A549 (cell line): Measurements from ENCODE around the gene ATP10B. TPM values are rescaled to one million over a fixed set of nuclear protein-coding genes. Genes with fewer than 3 reads are reported as not detected.

Experiments
- ATAC-seq, 2 experiments: fragments of 200-7000 bp in 1 of 2; fragments of >200 bp in 1 of 2; cut with Nextera tagmentation in 1 of 2; cut with Tn5 transposase in 1 of 2; 3 replicates each; pipeline versions ENCODE4 v1.8.0 to v1.9.1; 2018 to 2020; ENCODE audit warnings: mild to moderate bottlenecking in 1 of 2, moderate library complexity in 1 of 2
- CTCF ChIA-PET: fragments of 300-600 bp; sonication (Branson Sonifier 250); formaldehyde crosslinking; extraction: SDS; loops from one replicate; lab custom pipeline; 2021; ENCODE audit warnings: antibody characterized with exemption, inconsistent platforms; lab: Yijun Ruan, JAX
- POLR2A ChIA-PET: fragments of 350-600 bp; formaldehyde crosslinking; extraction: SDS; loops from one replicate; lab custom pipeline; 2021; ENCODE audit warnings: antibody characterized with exemption, inconsistent platforms; lab: Yijun Ruan, JAX
- DNase-seq, 2 experiments: peaks; one replicate each; pipeline versions ENCODE4 v3.0.0 to v3.0.0-alpha.2; 2011 to 2016; ENCODE audit warnings: low read depth in 1 of 2, low spot score in 1 of 2
- FAIRE-seq: peaks from 2 replicates; lab custom pipeline; 2011; peaks lifted over from hg19 to GRCh38; lab: Jason Lieb, UNC
- H3K27ac ChIP-seq, 2 experiments: fragments of >200 bp; sonication (Bioruptor Twin); formaldehyde crosslinking; 3 replicates each; pipeline ENCODE4 v1.5.1; 2016 to 2017
- H3K4me1 ChIP-seq: fragments of >200 bp; sonication (Bioruptor Twin); formaldehyde crosslinking; 3 replicates; pipeline ENCODE4 v1.6.1; 2016
- H3K4me2 ChIP-seq: fragments of >200 bp; sonication (Bioruptor Twin); formaldehyde crosslinking; 3 replicates; pipeline ENCODE4 v1.6.1; 2016
- H3K4me3 ChIP-seq: fragments of >200 bp; sonication (Bioruptor Twin); formaldehyde crosslinking; 3 replicates; pipeline ENCODE4 v1.5.1; 2016
- H3K9me3 ChIP-seq: fragments of >200 bp; sonication (Bioruptor Twin); formaldehyde crosslinking; 3 replicates; pipeline ENCODE4 v1.6.1; 2016
- BHLHE40 ChIP-seq: IDR thresholded peaks from 2 replicates; pipeline ENCODE4 v1.6.1; 2012; ENCODE audit warnings: low read depth, low read length, inconsistent platforms
- CBX2 ChIP-seq: fragments of 200-600 bp; sonication (generic); IDR thresholded peaks from 2 replicates; pipeline ENCODE4 v1.6.1; 2016; ENCODE audit warnings: low read depth, mild to moderate bottlenecking, borderline replicate concordance
- CBX8 ChIP-seq: fragments of 200-600 bp; sonication (generic); IDR thresholded peaks from 2 replicates; pipeline ENCODE4 v1.6.1; 2016
- CHD4 ChIP-seq: fragments of 200-600 bp; sonication (generic); IDR thresholded peaks from 2 replicates; pipeline ENCODE4 v1.6.1; 2016; ENCODE audit warnings: antibody characterized with exemption, mild to moderate bottlenecking, borderline replicate concordance
- E2F6 ChIP-seq: IDR thresholded peaks from 2 replicates; pipeline ENCODE4 v1.6.1; 2012; ENCODE audit warnings: low read depth, borderline replicate concordance
- FOSB ChIP-seq: fragments of 250-450 bp; sonication (Bioruptor Pico); IDR thresholded peaks from 2 replicates; pipeline ENCODE4 v1.5.0; 2020; ENCODE audit warnings: mild to moderate bottlenecking, moderate library complexity
- GATA3 ChIP-seq: IDR thresholded peaks from 2 replicates; pipeline ENCODE4 v1.6.1; 2012; ENCODE audit warnings: borderline replicate concordance
- HDAC2 ChIP-seq: fragments of 200-600 bp; sonication (generic); IDR thresholded peaks from 2 replicates; pipeline ENCODE4 v1.6.1; 2016
- HOXA7 ChIP-seq: fragments of 250-450 bp; sonication (Bioruptor Pico); IDR thresholded peaks from 2 replicates; pipeline ENCODE4 v1.5.0; 2020; ENCODE audit warnings: mild to moderate bottlenecking, moderate library complexity
- HOXB5 ChIP-seq: fragments of 250-450 bp; sonication (Bioruptor Pico); IDR thresholded peaks from 2 replicates; pipeline ENCODE4 v1.5.0; 2020; ENCODE audit warnings: mild to moderate bottlenecking, moderate library complexity
- JUNB ChIP-seq: fragments of >200 bp; sonication (Bioruptor Twin); formaldehyde crosslinking; IDR thresholded peaks from 2 replicates; pipeline ENCODE4 v1.6.1; 2016
- KDM5A ChIP-seq: fragments of 200-600 bp; sonication (generic); IDR thresholded peaks from 2 replicates; pipeline ENCODE4 v1.6.1; 2016; ENCODE audit warnings: antibody characterized with exemption, mild to moderate bottlenecking
- MAZ ChIP-seq: fragments of 150-350 bp; IDR thresholded peaks from 2 replicates; pipeline ENCODE4 v1.6.1; 2014; ENCODE audit warnings: antibody characterized with exemption, low read depth, low read length, borderline replicate concordance
- NFE2L2 ChIP-seq: fragments of 150-350 bp; conservative IDR thresholded peaks from 2 replicates; pipeline ENCODE4 v1.6.1; 2014; ENCODE audit warnings: low read length
- PHF8 ChIP-seq: fragments of 200-600 bp; sonication (generic); IDR thresholded peaks from 2 replicates; pipeline ENCODE4 v1.6.1; 2016; ENCODE audit warnings: low read depth, mild to moderate bottlenecking, antibody characterized with exemption, moderate library complexity, borderline replicate concordance
- POLR2AphosphoS2 ChIP-seq: conservative IDR thresholded peaks from 2 replicates; pipeline ENCODE4 v1.6.1; 2012; ENCODE audit warnings: low read length, improper control_type of control experiment, inconsistent platforms
- RARB ChIP-seq: fragments of 250-450 bp; sonication (Bioruptor Pico); IDR thresholded peaks from 2 replicates; pipeline ENCODE4 v1.8.0; 2021; ENCODE audit warnings: mild to moderate bottlenecking, moderate library complexity
- RCOR1 ChIP-seq: fragments of 150-350 bp; IDR thresholded peaks from 2 replicates; pipeline ENCODE4 v1.6.1; 2014; ENCODE audit warnings: antibody characterized with exemption, low read length, low read depth
- RFX5 ChIP-seq: fragments of 450-650 bp; IDR thresholded peaks from 2 replicates; pipeline ENCODE4 v1.7.1; 2014; ENCODE audit warnings: antibody characterized with exemption, mild to moderate bottlenecking, moderate library complexity
- RNF2 ChIP-seq: fragments of 200-600 bp; sonication (generic); IDR thresholded peaks from 2 replicates; pipeline ENCODE4 v1.6.1; 2016; ENCODE audit warnings: low read depth, mild to moderate bottlenecking, antibody characterized with exemption, moderate library complexity, borderline replicate concordance
- SMC3 ChIP-seq: fragments of >200 bp; sonication (Bioruptor Twin); formaldehyde crosslinking; IDR thresholded peaks from 3 replicates; pipeline ENCODE4 v1.6.1; 2018; ENCODE audit warnings: inconsistent platforms
- ZSCAN20 ChIP-seq: fragments of 250-450 bp; sonication (Bioruptor Pico); IDR thresholded peaks from 2 replicates; pipeline ENCODE4 v1.8.0; 2022; ENCODE audit warnings: mild to moderate bottlenecking, moderate library complexity
- WGBS: methylation state at CpG from one replicate; pipeline ENCODE4 v1.1.6; 2017; ENCODE audit errors: missing lambda C conversion rate; 5-methylcytosine and 5-hydroxymethylcytosine counted together
- polyA plus RNA-seq, 4 experiments: library from polyadenylated mRNA; depleted of rRNA in 3 of 4; stranded (reverse); fragments of >200 nt; fragmentation: RNase III in 1 of 4; extraction: RNeasy Plus Mini Kit Qiagen cat#74134 plus additional on column Dnase treatment in 1 of 4; gene quantifications; 2 replicates in 3 of 4; 3 replicates in 1 of 4; pipeline ENCODE4 v1.2.3, GENCODE V29; 2011 to 2017
- TF ChIP-seq, protein P1 (sequence below): fragments of 250-450 bp; sonication (Bioruptor Pico); IDR thresholded peaks from 2 replicates; pipeline ENCODE4 v1.5.0; 2020; ENCODE audit warnings: low read depth, mild to moderate bottlenecking, moderate library complexity
- TF ChIP-seq, protein P2 (sequence below): fragments of >200 bp; sonication (Bioruptor Twin); formaldehyde crosslinking; IDR thresholded peaks from 3 replicates; pipeline ENCODE4 v1.5.1; 2016
- TF ChIP-seq, protein P3 (sequence below): fragments of >200 bp; sonication (Bioruptor Twin); formaldehyde crosslinking; IDR thresholded peaks from 3 replicates; pipeline ENCODE4 v1.6.1; 2016

ATP10B gene
- polyA plus RNA-seq, 2 of the 4 experiments (the other 2 are of a cell fraction): not detected

DNA sequence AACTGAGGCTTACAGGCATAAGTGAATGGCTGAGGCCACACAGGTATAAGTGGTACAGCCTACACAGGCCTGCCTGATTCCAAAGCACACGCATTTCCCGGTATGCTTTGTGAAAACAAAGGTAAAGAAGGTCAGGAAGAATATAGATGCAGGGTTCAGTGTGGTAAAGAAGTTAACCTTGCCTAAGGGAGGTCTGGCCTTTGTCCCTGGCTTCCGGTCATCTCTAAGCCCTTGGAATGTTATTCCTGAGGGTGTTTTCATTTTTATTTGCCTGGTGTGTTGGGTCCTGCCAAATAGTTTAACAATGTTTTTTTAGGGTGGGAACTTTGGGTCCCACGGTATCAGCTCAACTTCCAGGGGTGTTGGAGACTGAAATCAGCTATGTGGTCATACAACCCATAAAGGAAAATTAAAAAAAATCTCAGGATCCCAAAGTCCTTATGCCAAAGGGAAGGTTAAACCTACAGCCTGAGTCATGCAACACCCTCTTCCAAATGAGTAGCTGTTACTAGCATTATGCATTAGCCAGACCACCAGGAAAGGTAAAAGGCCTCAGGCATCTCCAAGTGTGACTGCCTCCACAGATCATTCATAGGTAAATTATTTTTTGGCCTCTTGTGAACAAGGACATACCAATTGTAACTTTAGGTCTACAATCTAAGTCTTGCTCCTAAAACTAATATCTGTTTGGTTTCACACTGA is 124.6 kb downstream of the ATP10B start:
- ChIA-PET CTCF (no interaction called here), POLR2A (no interaction called here)
- Histone ChIP-seq H3K4me2 (no peak overlapping the region), H3K4me3 (no peak overlapping the region), H3K9me3 (no peaks in the 10 kb centered on the region), H3K27ac (no peak overlapping the region), H3K4me1 (no peaks in the 10 kb centered on the region)
- WGBS: 18% methylated on average over 4 of the region's 4 CpGs
- TF ChIP-seq MAZ: no peak
- no peak for TF ChIP-seq RFX5
- no peak for TF ChIP-seq E2F6
- no peak for DNase-seq
- ATAC-seq: no peak
- no peak for FAIRE-seq

DNA sequence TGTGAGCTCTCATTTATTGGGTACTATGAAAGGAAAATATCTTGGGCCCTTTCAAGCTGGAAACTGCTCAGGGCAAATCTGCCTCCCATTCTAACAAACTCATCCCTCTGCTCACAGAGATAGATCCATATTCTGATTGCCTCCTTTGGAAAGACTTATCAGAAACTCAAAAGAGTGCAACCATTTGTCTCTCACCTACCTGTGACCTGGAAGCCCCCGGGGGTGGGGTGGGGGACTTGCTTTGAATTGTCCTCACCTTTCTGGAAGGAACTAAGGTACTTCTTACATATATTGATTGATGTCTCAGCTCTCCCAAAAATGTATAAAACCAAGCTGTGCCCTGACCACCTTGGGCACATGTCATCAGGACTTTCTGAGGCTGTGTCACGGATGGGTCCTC is 125.3 kb downstream of the ATP10B start:
- Histone ChIP-seq H3K9me3 (no peaks in the 10 kb centered on the region), H3K27ac (no peak overlapping the region), H3K4me1 (no peaks in the 10 kb centered on the region), H3K4me3 (no peak overlapping the region), H3K4me2 (no peak overlapping the region)
- CTCF ChIA-PET: no interaction called here
- ATAC-seq (no peak), DNase-seq (no peak), FAIRE-seq (no peak)
- TF ChIP-seq BHLHE40 (no peak), MAZ (no peak), PHF8 (no peak), HDAC2 (no peak), KDM5A (no peak), NFE2L2 (no peak), CBX2 (no peak), SMC3 (no peak), GATA3 (no peak)
- TF ChIP-seq, protein P1, sequence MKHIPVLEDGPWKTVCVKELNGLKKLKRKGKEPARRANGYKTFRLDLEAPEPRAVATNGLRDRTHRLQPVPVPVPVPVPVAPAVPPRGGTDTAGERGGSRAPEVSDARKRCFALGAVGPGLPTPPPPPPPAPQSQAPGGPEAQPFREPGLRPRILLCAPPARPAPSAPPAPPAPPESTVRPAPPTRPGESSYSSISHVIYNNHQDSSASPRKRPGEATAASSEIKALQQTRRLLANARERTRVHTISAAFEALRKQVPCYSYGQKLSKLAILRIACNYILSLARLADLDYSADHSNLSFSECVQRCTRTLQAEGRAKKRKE: no peak
- POLR2A ChIA-PET: no interaction called here
- 0% methylated on average over 2 of the region's 2 CpGs for WGBS

DNA sequence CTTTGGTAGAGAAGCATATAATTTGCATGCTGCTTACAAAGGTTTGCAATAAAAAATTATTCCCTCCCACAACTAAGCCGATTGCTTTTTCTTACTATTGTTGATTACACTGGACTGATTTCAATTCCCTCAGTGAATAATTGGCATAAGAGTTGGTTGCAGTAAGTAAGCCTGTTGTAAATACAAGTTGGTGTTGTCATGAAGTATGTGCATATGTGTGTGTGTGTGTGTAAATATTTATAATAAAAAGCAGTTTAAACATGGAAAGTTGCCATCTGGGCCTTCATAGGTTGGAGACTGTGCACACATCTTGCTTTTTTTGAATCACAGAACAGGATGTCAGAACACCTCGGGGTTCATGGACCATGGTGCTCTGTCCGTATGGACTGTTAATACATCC is 131.2 kb downstream of the ATP10B start:
- Histone ChIP-seq H3K4me3 (no peak overlapping the region), H3K4me2 (no peak overlapping the region), H3K9me3 (no peaks in the 10 kb centered on the region), H3K27ac (no peak overlapping the region), H3K4me1 (no peaks in the 10 kb centered on the region)
- TF ChIP-seq CBX2 (no peak), KDM5A (no peak), JUNB (no peak), RCOR1 (no peak), CBX8 (no peak), HOXA7 (CRISPR knock-in tag) (no peak), POLR2AphosphoS2 (no peak), RNF2 (no peak), ZSCAN20 (CRISPR knock-in tag) (no peak), CHD4 (no peak), HOXB5 (CRISPR knock-in tag) (no peak), FOSB (CRISPR knock-in tag) (no peak), GATA3 (no peak), RARB (no peak)
- TF ChIP-seq, protein P1: no peak
- TF ChIP-seq, protein P2, sequence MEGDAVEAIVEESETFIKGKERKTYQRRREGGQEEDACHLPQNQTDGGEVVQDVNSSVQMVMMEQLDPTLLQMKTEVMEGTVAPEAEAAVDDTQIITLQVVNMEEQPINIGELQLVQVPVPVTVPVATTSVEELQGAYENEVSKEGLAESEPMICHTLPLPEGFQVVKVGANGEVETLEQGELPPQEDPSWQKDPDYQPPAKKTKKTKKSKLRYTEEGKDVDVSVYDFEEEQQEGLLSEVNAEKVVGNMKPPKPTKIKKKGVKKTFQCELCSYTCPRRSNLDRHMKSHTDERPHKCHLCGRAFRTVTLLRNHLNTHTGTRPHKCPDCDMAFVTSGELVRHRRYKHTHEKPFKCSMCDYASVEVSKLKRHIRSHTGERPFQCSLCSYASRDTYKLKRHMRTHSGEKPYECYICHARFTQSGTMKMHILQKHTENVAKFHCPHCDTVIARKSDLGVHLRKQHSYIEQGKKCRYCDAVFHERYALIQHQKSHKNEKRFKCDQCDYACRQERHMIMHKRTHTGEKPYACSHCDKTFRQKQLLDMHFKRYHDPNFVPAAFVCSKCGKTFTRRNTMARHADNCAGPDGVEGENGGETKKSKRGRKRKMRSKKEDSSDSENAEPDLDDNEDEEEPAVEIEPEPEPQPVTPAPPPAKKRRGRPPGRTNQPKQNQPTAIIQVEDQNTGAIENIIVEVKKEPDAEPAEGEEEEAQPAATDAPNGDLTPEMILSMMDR: no peak
- TF ChIP-seq, protein P3, sequence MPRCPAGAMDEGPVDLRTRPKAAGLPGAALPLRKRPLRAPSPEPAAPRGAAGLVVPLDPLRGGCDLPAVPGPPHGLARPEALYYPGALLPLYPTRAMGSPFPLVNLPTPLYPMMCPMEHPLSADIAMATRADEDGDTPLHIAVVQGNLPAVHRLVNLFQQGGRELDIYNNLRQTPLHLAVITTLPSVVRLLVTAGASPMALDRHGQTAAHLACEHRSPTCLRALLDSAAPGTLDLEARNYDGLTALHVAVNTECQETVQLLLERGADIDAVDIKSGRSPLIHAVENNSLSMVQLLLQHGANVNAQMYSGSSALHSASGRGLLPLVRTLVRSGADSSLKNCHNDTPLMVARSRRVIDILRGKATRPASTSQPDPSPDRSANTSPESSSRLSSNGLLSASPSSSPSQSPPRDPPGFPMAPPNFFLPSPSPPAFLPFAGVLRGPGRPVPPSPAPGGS: no peak
- ChIA-PET POLR2A (no interaction called here), CTCF (no interaction called here)
- 8% methylated on average over 3 of the region's 3 CpGs for WGBS
- no peak for ATAC-seq
- no peak for DNase-seq
- FAIRE-seq: no peak
